Activated CD4-positive, alpha-beta T cell treated with anti-CD3 and anti-CD28 coated beads for 36 hours (primary cell): ENCODE results near the gene MMP12. TPM values are rescaled to one million over a fixed set of nuclear protein-coding genes. Genes with fewer than 3 reads are reported as not detected.
"Not testable (repeated sequence)": the region's sequence is repeated elsewhere in the genome, so short reads cannot be mapped to it uniquely, and the experiment has no call there.

Experiments
- ATAC-seq: fragments of 200-7000 bp; cut with Tn5 transposase; one replicate; pipeline ENCODE4 v1.10.0; 2021; ENCODE audit warnings: mild to moderate bottlenecking, moderate library complexity
- CTCF ChIA-PET: fragments of 350-600 bp; sonication (Branson Sonifier 250); formaldehyde crosslinking; loops from one replicate; lab custom pipeline; 2021; ENCODE audit warnings: antibody characterized with exemption; lab: Charles Lee
- POLR2A ChIA-PET: fragments of 350-600 bp; sonication (Branson Sonifier 250); formaldehyde crosslinking; loops from one replicate; lab custom pipeline; 2021; ENCODE audit warnings: antibody characterized with exemption, inconsistent platforms; lab: Charles Lee
- DNase-seq: peaks from one replicate; pipeline ENCODE4 v3.0.0-alpha.2; 2020
- H3K27ac Mint-ChIP-seq: one replicate; pipeline ENCODE4 v1.8.0; 2021; ENCODE audit warnings: mixed read lengths
- H3K27me3 Mint-ChIP-seq: one replicate; pipeline ENCODE4 v1.8.0; 2021; ENCODE audit warnings: mixed read lengths
- H3K36me3 Mint-ChIP-seq: one replicate; pipeline ENCODE4 v1.8.0; 2021; ENCODE audit warnings: low read depth, mixed read lengths
- H3K4me1 Mint-ChIP-seq: one replicate; pipeline ENCODE4 v1.8.0; 2021; ENCODE audit warnings: mixed read lengths
- H3K4me3 Mint-ChIP-seq: one replicate; pipeline ENCODE4 v1.8.0; 2021; ENCODE audit warnings: mild to moderate bottlenecking, moderate library complexity, mixed read lengths
- H3K9me3 Mint-ChIP-seq: one replicate; pipeline ENCODE4 v1.8.0; 2021; ENCODE audit warnings: low read depth, mixed read lengths
- intact Hi-C, 2 experiments: fragments of 100-400 bp; cut with DNase I in 1 of 2; cut with micrococcal nuclease in 1 of 2; formaldehyde crosslinking; loops; one replicate each; pipeline versions ENCODE4 v1.14.2 to v1.15.1; 2022 to 2024; cut with DNase I, micrococcal nuclease
- total RNA-seq, 2 experiments: library from RNA; stranded (reverse); gene quantifications; one replicate each; pipeline ENCODE4 v1.2.3, GENCODE V29; 2021

Gene MMP12
- total RNA-seq, 2 experiments from 2014 or later = not detected

DNA sequence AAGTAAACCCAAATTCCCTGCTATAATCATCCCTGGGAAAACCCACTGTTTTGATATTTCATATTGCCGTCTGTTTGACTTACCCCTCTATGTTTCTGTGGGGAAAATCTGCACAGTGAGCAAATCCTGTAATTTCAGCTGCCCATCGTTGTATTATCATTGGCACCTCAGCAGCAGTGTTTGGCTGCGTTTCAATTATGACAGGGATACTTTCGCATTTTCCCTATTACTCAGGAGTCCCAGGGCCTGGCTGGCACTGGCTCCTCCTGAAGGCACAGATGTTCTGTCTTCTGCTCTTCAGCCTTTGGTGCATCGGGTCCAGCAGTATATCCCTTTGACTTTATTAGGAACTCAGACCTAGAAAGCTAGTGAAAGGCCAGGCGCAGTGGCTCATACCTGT is 12.2 kb upstream of the MMP12 start:
- H3K4me3 Mint-ChIP-seq = no peak overlapping the region
- CTCF ChIA-PET = no interaction called here

DNA sequence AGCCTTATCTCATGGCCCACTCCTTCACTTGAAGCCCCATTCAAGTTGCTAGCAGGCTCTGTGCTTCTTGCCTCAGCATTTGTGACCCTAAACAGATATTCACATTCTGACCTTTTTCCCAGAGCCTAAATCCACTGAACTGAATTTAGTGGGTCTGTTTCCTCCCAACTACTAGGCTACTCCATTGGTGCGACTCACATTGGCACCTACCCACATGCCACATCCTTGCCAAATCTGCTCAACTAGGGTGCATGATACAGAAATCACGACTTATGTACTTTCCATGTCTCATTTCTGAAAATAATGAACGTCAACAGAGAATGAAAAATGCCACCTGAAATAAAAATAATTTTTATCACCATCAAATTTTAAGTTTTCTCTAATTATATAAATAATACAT is 8.4 kb upstream of the MMP12 start:
- H3K4me3 Mint-ChIP-seq = no peak overlapping the region
- no peaks in the 10 kb centered on the region for H3K27me3 Mint-ChIP-seq

More for the DNA sequence above, 12.2 kb upstream of the MMP12 start:
- Mint-ChIP-seq H3K27ac (no peak overlapping the region), H3K36me3 (no peaks in the 10 kb centered on the region), H3K27me3 (peaks cover 2% of the 10 kb centered on the region), H3K9me3 (no peaks in the 10 kb centered on the region), H3K4me1 (peaks cover 7% of the 10 kb centered on the region)
- no peak for ATAC-seq
- intact Hi-C loops = no loop called here
- no peak for DNase-seq
- POLR2A ChIA-PET = no interaction called here

GRCh38 chr11:102882389-102883024 is 7.7 kb upstream of the MMP12 start:
- ChIA-PET CTCF (interaction anchor here (1.4 kb wide), 1 partner anchor 9 kb away, joined by 4 read pairs; no protein-coding TSS in a partner anchor), POLR2A (no interaction called here)
- H3K27ac Mint-ChIP-seq = peak overlapping the region; percentile 28
- no peaks in the 10 kb centered on the region for H3K27me3 Mint-ChIP-seq
- no peak overlapping the region for H3K4me3 Mint-ChIP-seq
- intact Hi-C loops = no loop called here
- peaks cover 10% of the 10 kb centered on the region for H3K4me1 Mint-ChIP-seq
- DNase-seq = no peak
- H3K9me3 Mint-ChIP-seq = no peaks in the 10 kb centered on the region
- peak; percentile 85 for ATAC-seq
- H3K36me3 Mint-ChIP-seq = no peaks in the 10 kb centered on the region

More for the DNA sequence above, 8.4 kb upstream of the MMP12 start:
- ChIA-PET CTCF (interaction anchor here (1.4 kb wide), 1 partner anchor 8 kb away, joined by 4 read pairs; no protein-coding TSS in a partner anchor), POLR2A (no interaction called here)
- ATAC-seq (peak; percentile 59), DNase-seq (peak; percentile 18)
- Mint-ChIP-seq H3K4me1 (peaks cover 10% of the 10 kb centered on the region), H3K9me3 (no peaks in the 10 kb centered on the region), H3K27ac (no peak overlapping the region), H3K36me3 (no peaks in the 10 kb centered on the region)
- intact Hi-C loops = no loop called here

DNA sequence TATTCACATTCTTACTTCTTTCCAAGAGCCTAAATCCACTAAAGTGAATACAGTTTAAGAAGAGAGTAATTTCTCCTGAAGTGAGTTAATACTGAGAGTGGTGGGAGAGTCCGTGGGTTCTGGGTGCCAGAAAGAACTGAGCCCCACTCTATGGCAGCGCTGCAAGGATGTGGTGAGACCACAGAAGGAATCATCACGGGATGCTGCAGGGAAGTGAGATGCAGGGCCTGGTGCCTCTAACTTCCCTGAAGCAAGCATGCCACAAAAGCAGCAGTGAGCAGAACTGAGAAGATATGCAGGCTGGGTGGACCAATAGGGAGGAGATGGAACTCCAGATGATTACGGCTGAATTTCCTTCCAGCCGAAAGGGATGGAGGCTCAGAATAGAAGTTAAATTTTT is 5.0 kb upstream of the MMP12 start:
- ChIA-PET POLR2A (no interaction called here), CTCF (no interaction called here)
- peak; percentile 11 for ATAC-seq
- Mint-ChIP-seq H3K9me3 (no peaks in the 10 kb centered on the region), H3K27ac (peak overlapping the region; percentile 47), H3K4me3 (no peak overlapping the region), H3K4me1 (peaks cover 10% of the 10 kb centered on the region), H3K27me3 (no peaks in the 10 kb centered on the region), H3K36me3 (no peaks in the 10 kb centered on the region)
- intact Hi-C loops = no loop called here
- peak; percentile 17 for DNase-seq

GRCh38 chr11:102878595-102878994 is 3.8 kb upstream of the MMP12 start:
- H3K27ac Mint-ChIP-seq = no peak overlapping the region
- H3K9me3 Mint-ChIP-seq = no peaks in the 10 kb centered on the region
- H3K4me3 Mint-ChIP-seq = no peak overlapping the region
- intact Hi-C loops = no loop called here
- H3K27me3 Mint-ChIP-seq = no peaks in the 10 kb centered on the region
- ChIA-PET POLR2A (no interaction called here), CTCF (no interaction called here)
- H3K4me1 Mint-ChIP-seq = peaks cover 10% of the 10 kb centered on the region
- ATAC-seq (no peak), DNase-seq (no peak)
- no peaks in the 10 kb centered on the region for H3K36me3 Mint-ChIP-seq

GRCh38 chr11:102869354-102869964 is 5.3 kb downstream of the MMP12 start:
- H3K27ac Mint-ChIP-seq, ATAC-seq, H3K27me3 Mint-ChIP-seq, H3K36me3 Mint-ChIP-seq, H3K9me3 Mint-ChIP-seq, CTCF ChIA-PET, DNase-seq, intact Hi-C loops, POLR2A ChIA-PET, H3K4me3 Mint-ChIP-seq, H3K4me1 Mint-ChIP-seq: not testable (repeated sequence)

DNA sequence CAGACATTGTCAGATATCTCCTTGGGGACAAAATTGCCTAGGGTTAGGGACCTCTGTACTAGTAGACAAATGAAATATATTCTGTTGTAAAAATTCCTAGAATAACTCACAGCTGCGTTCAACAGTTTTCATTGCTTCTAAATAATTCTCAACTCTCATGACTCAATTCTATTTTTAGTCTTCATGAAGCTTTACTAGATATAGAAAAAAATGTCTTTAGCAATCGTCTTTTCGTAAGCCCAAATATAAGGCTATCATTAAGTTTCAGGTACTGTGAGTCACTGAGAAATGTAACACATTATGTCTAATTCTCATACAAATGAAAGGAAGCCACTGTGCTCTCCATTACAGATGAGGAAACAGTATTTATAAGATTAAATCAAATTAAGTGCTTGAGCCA is 6.4 kb downstream of the MMP12 start:
- no peaks in the 10 kb centered on the region for H3K4me1 Mint-ChIP-seq
- peaks cover 2% of the 10 kb centered on the region for H3K27me3 Mint-ChIP-seq
- no peak for DNase-seq
- no peaks in the 10 kb centered on the region for H3K9me3 Mint-ChIP-seq
- CTCF ChIA-PET = no interaction called here
- H3K27ac Mint-ChIP-seq = no peak overlapping the region
- no peak overlapping the region for H3K4me3 Mint-ChIP-seq
- POLR2A ChIA-PET = no interaction called here
- H3K36me3 Mint-ChIP-seq = no peaks in the 10 kb centered on the region
- intact Hi-C loops = no loop called here
- ATAC-seq = no peak

DNA sequence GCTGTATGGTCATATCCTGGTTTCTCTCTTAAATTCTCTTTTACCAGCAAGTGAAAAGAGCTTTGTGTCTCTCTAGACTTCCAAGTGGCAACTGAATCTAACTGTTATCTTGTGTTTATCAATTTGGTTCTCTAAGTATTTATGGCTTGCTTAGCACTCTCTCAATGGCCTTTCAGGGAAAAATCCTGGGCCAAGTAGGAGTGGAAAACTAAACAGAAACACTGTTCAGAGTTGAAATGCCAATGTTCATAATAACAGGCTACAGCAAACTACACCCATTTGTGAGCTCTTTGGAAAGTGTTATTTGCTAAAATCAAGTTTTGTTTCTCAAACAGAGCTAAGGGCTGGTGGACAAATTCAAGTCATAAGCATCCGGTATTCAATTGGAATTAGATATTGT is 10.1 kb downstream of the MMP12 start:
- POLR2A ChIA-PET = no interaction called here
- H3K27ac Mint-ChIP-seq = no peak overlapping the region
- intact Hi-C loops = no loop called here

GRCh38 chr11:102853956-102854355 is 20.8 kb downstream of the MMP12 start:
- H3K27ac Mint-ChIP-seq = no peak overlapping the region
- ATAC-seq (no peak), DNase-seq (no peak)
- no peaks in the 10 kb centered on the region for H3K9me3 Mint-ChIP-seq
- intact Hi-C loops = no loop called here
- H3K36me3 Mint-ChIP-seq = no peaks in the 10 kb centered on the region
- H3K4me1 Mint-ChIP-seq = no peaks in the 10 kb centered on the region
- ChIA-PET CTCF (no interaction called here), POLR2A (interaction anchor here (0.6 kb wide), 1 partner anchor 56 kb away, joined by 9 read pairs; the partner anchor contains the start of gene MMP1)
- H3K27me3 Mint-ChIP-seq = peaks cover 9% of the 10 kb centered on the region
- no peak overlapping the region for H3K4me3 Mint-ChIP-seq

More for the DNA sequence above, 10.1 kb downstream of the MMP12 start:
- Mint-ChIP-seq H3K9me3 (no peaks in the 10 kb centered on the region), H3K27me3 (peaks cover 3% of the 10 kb centered on the region), H3K4me1 (no peaks in the 10 kb centered on the region), H3K4me3 (no peak overlapping the region), H3K36me3 (no peaks in the 10 kb centered on the region)
- DNase-seq (no peak), ATAC-seq (no peak)
- CTCF ChIA-PET = no interaction called here

GRCh38 chr11:102853055-102853454 is 21.7 kb downstream of the MMP12 start:
- intact Hi-C loops = no loop called here
- CTCF ChIA-PET = no interaction called here
- Mint-ChIP-seq H3K9me3 (no peaks in the 10 kb centered on the region), H3K27me3 (peaks cover 9% of the 10 kb centered on the region), H3K36me3 (no peaks in the 10 kb centered on the region), H3K4me1 (no peaks in the 10 kb centered on the region), H3K27ac (no peak overlapping the region), H3K4me3 (no peak overlapping the region)
- DNase-seq = no peak
- no peak for ATAC-seq
- POLR2A ChIA-PET = no interaction called here

- no peaks in the 10 kb centered on the region for H3K9me3 Mint-ChIP-seq
- H3K27me3 Mint-ChIP-seq = peaks cover 11% of the 10 kb centered on the region
- no peak for DNase-seq
- no peak overlapping the region for H3K4me3 Mint-ChIP-seq
- ChIA-PET POLR2A (no interaction called here), CTCF (no interaction called here)
- intact Hi-C loops = no loop called here
- H3K36me3 Mint-ChIP-seq = no peaks in the 10 kb centered on the region
- no peak for ATAC-seq
- H3K4me1 Mint-ChIP-seq = no peaks in the 10 kb centered on the region
- no peak overlapping the region for H3K27ac Mint-ChIP-seq
Measured at GRCh38 chr11:102850973-102851745, 23.6 kb downstream of the MMP12 start.

DNA sequence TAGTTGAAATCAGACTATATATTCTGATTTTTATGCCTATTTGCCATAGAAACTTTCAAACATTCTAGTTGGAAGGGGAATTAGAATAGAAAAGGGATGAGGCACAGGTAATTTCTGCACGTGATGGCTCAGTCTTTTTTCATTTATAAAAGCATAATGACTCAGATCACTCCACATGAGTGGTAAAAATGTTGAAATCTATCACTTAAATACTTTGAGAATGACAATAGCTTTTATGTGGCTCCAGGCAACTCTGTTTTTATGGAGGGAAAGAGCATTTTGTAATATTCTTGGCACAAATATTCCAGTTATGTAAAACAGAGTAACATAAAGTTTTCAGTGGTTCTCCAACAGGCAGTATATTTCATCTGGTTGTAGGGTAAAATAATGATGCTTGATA is 25.5 kb downstream of the MMP12 start:
- H3K27me3 Mint-ChIP-seq = peaks cover 15% of the 10 kb centered on the region
- no peak overlapping the region for H3K4me3 Mint-ChIP-seq
- CTCF ChIA-PET = no interaction called here
- DNase-seq (no peak), ATAC-seq (no peak)
- H3K4me1 Mint-ChIP-seq = no peaks in the 10 kb centered on the region
- intact Hi-C loops = no loop called here
- H3K36me3 Mint-ChIP-seq = no peaks in the 10 kb centered on the region
- no peak overlapping the region for H3K27ac Mint-ChIP-seq
- POLR2A ChIA-PET = no interaction called here
- no peaks in the 10 kb centered on the region for H3K9me3 Mint-ChIP-seq
